Measurements from ENCODE around the gene ARHGEF28. TPM values are rescaled to one million over a fixed set of nuclear protein-coding genes. Genes with fewer than 3 reads are reported as not detected.

Gene ARHGEF28
- total and polyA plus RNA-seq, 2 of the 4 experiments (the other 2 are of a cell fraction), result 3.6 to 16.0 TPM

GRCh38 chr5:73631500-73631899, 5.5 kb downstream of the ARHGEF28 start:
- H2BK120ac ChIP-seq (ENCODE audit: low read depth, low read length), result no peak overlapping the region; the same call in 1 of the 2 replicates
- no peak overlapping the region for H3K9ac ChIP-seq (ENCODE audit: low read depth, low read length)
- peak overlapping the region in 1 of 2 experiments; percentile 34; a peak in 1 of 4 replicates for H4K8ac ChIP-seq (ENCODE audit: low read depth in 2 of 2, low read length in 2 of 2)
- no peak overlapping the region for H2AFZ ChIP-seq (replicated peaks; ENCODE audit: low read length, poor library complexity)
- H3K9me1 ChIP-seq (ENCODE audit: insufficient read depth, low read length), result peaks cover 6% of the 10 kb centered on the region; the same call in 1 of the 2 replicates
- ATAC-seq (ENCODE audit: low read depth), result no peak
- CTCF ChIA-PET, result no interaction called here
- no peaks in the 10 kb centered on the region for H3K36me3 ChIP-seq (ENCODE audit: control insufficient read depth, insufficient read depth, low read length)
- no peaks in the 10 kb centered on the region for H3K9me3 ChIP-seq (ENCODE audit: control insufficient read depth, insufficient read depth, low read length)
- POLR2A ChIA-PET (ENCODE audit: unreplicated experiment), result no interaction called here
- no peaks in the 10 kb centered on the region for H4K20me1 ChIP-seq (ENCODE audit: insufficient read depth, low read length)
- H2AK9ac ChIP-seq (replicated peaks; ENCODE audit: low read depth, low read length, poor library complexity), result no peak overlapping the region
- 0 out of 2 replicates have a peak overlapping the region, but pooled peaks have one; percentile 36 for H4K91ac ChIP-seq (ENCODE audit: insufficient read depth, low read depth, low read length)
- H3K18ac ChIP-seq (ENCODE audit: low read depth, low read length), result no peak overlapping the region
- no peak overlapping the region for H2BK20ac ChIP-seq (ENCODE audit: low read depth, low read length)
- DNase-seq, result no peak
- intact Hi-C loops (cut with micrococcal nuclease) (no loop called here), in situ Hi-C loops (cut with MboI; ENCODE audit: low sequenced_read_pairs) (no loop called here), dilution Hi-C loops (cut with HindIII; ENCODE audit: low sequenced_read_pairs, unreplicated experiment) (no loop called here)
- peak overlapping the region; percentile 29; the same call in 1 of the 2 replicates for H2AK5ac ChIP-seq (ENCODE audit: low read depth, low read length)
- H2BK15ac ChIP-seq (ENCODE audit: low read depth, low read length), result no peak overlapping the region
- BruUV-seq (replicated peaks), result no TSS peak
- no peaks in the 10 kb centered on the region; the same call in 1 of the 2 replicates for H3K4me1 ChIP-seq (ENCODE audit: control insufficient read depth, insufficient read depth, low read length)
- H3K23ac ChIP-seq (ENCODE audit: low read depth, low read length), result peak overlapping the region; percentile 79; the same call in 1 of the 2 replicates
- no peak for TF ChIP-seq MAFK (IDR thresholded peaks at IDR 0.05; ENCODE audit: low read depth, low read length)
- no peak for TF ChIP-seq BHLHE40 (IDR thresholded peaks at IDR 0.05; ENCODE audit: low read depth, low read length)
- no peak for TF ChIP-seq POLR2A (IDR thresholded peaks at IDR 0.05; ENCODE audit: low read depth, low read length)
- TF ChIP-seq CHD1 (IDR thresholded peaks at IDR 0.05; ENCODE audit: low read depth, low read length), result no peak
- no peak for TF ChIP-seq RFX5 (IDR thresholded peaks at IDR 0.05; ENCODE audit: low read depth, low read length)
- TF ChIP-seq USF2 (IDR thresholded peaks at IDR 0.05; ENCODE audit: low read depth, low read length), result no peak
- TF ChIP-seq ELK1 (IDR thresholded peaks at IDR 0.05; ENCODE audit: borderline replicate concordance, low read depth, low read length), result no peak
- TF ChIP-seq MXI1 (IDR thresholded peaks at IDR 0.05; ENCODE audit: borderline replicate concordance, low read depth, low read length), result no peak
- TF ChIP-seq NFE2L2 (IDR thresholded peaks at IDR 0.05; ENCODE audit: low read depth, low read length), result no peak
- TF ChIP-seq FOS (IDR thresholded peaks at IDR 0.05; ENCODE audit: low read depth, low read length), result no peak
- TF ChIP-seq RCOR1 (IDR thresholded peaks at IDR 0.05; ENCODE audit: insufficient replicate concordance, low read length), result no peak
- TF ChIP-seq SMC3 (IDR thresholded peaks at IDR 0.05; ENCODE audit: low read depth, low read length), result no peak
- TF ChIP-seq CTCF (conservative IDR thresholded peaks at IDR 0.05; ENCODE audit: low read depth, low read length), result no peak
- no peak for TF ChIP-seq RAD21 (IDR thresholded peaks at IDR 0.05; ENCODE audit: low read length)
- TF ChIP-seq CEBPB (IDR thresholded peaks at IDR 0.05; ENCODE audit: low read depth, low read length), result no peak
- no peak overlapping the region for H3K56ac ChIP-seq (ENCODE audit: extremely low read depth, insufficient read depth, low read length)
- H2BK5ac ChIP-seq (ENCODE audit: low read depth, low read length, poor library complexity, severe bottlenecking), result no peak overlapping the region
- H4K5ac ChIP-seq (ENCODE audit: low read depth, low read length), result no peak overlapping the region
- H3K4ac ChIP-seq (ENCODE audit: low read depth, low read length), result no peak overlapping the region
- H3K27me3 ChIP-seq (ENCODE audit: control insufficient read depth, insufficient read depth, low read length), result no peaks in the 10 kb centered on the region
- H3K14ac ChIP-seq (replicated peaks; ENCODE audit: low read depth, low read length), result peak overlapping the region; percentile 49; the same call in 1 of the 2 replicates
- no peak overlapping the region for H3K4me2 ChIP-seq (ENCODE audit: low read depth, low read length)
- peaks cover 26 to 68% of the 10 kb centered on the region in 2 experiments for H3K79me1 ChIP-seq (ENCODE audit: low read depth in 1 of 2, low read length in 2 of 2)
- no peak overlapping the region for H3K27ac ChIP-seq (ENCODE audit: insufficient read depth, low read length)
- H3K4me3 ChIP-seq (ENCODE audit: insufficient read depth, low read depth, low read length), result no peak overlapping the region
